HPDE6-E6E7 (cell line): Measurements from ENCODE around the gene PNPLA2.

Experiments used
- DNase-seq: peaks from one replicate; pipeline ENCODE4 v3.0.0; 2011; ENCODE audit warnings: missing footprints; ENCODE audit errors: extremely low spot score

Gene PNPLA2

DNA sequence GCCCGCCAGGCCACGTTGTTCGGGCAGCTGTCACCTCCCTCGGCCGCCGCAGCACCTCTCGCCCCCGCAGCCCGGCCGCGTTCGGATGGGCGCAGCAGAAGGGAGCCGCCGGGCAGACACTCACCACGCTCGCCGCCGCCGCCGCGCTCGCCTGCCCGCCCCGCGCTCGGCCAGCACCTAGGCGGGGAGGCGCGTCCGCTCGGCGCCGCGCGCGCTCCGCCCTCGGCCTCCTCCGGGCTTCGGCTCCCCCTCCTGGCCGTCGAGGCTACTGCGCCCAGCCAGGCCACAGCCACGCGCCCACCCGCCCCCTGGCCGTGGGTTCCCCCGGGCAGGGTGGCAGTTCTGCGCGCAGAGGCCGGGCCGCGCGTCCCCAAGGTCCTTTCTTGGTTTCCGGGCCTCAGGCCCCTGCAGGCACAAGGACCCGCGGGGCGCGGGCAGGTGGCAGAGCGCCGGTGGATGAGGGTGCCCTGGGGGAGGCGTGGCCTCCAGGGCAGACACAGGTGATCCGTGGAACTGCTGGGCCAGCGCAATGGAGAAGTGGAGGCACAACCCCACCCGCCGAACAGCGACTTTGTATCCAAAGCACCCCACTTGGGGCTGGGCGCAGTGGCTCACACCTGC is 20.5 kb upstream of the PNPLA2 start, which contains the start of gene SLC25A22:
SLC25A22 (minus strand) TSS at position 189 of the 621 bp plus-strand sequence. CDS start 3,275 bp downstream, outside the sequence.
- peak; percentile 74 for DNase-seq

DNA sequence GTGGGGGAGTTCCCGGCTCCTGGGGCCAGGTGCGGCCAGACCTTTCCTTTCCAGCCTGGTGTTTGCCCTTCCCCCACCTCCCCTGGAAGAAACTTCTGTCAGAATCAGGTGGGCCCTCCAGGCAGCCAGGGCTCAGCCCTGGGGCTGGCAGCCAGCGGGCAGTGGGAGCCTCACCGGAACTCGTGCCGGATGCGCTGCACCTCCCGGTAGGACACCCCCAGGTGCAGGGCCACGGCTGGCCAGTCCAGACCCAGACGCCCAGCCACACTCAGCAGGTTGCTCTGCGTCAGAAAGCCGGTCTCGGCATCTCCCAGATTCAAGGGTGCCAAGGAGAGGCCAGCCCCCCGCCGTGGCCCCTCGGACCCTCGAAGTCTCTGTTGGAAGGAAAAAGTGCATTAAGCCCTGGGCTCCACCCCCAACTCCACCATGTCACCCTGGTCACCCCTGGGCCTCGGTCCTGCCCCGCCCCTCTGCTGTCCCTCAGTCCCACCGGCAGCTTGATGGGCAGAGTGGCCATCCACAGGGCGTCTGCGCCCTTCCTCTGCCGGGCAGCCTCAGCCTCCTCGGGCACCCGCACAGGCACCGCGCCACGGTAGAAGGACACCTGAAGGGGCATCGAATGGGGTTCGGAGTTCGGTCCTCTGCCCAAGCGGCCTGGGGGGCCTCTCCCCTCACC is 18.9 kb upstream of the PNPLA2 start:
- DNase-seq: no peak

DNA sequence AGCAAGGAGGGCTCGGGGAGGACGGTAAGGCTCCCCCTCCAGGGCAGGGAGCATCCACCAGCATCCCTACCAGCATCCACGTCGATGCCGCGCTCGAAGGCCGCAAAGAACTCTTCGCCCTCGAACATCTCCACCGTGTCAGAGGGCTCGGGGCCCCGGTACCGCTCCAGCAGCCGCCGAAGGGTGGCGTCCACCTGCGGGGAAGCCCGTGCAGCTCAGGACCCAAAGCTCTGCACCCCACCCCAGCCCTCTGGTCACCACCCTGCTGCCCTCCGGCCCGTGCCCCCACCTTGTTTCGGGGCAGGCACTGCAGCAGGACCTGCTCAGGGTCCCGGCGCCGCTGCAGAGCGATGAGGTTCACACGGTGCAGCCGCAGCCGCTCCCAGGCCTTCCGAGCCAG is 18.2 kb upstream of the PNPLA2 start:
- DNase-seq: no peak

DNA sequence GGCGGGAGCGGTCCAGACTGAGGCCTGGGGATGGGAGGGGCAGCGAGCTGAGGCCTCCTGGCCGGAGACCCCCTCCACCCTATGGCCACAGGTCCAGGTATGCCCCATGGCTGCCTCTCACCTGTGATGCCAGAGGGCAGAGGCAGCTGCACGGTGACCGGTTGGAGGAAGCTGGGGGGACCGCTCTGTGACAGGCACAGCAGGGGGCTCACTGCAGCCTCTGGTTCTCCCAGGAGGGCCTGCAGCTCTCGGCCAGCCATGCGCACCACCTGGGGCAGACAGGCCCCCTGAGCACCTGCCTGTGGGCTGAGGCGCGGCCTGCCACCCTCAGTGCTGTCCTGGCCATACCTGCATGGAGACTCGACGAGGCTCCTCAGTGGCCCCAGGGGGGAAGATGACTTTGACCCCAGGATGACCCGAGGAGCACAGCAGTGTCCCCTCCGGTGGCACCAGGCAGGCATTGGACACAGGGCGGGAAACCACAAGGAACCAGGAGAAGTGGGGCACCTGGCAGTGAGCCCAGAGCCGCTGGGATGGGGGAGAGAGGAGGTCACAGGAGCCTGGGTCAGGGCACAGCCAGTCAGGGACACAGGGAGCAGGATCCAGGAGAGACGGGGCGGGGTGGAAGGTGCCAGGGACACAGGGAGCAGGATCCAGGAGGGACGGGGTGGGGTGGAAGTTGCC is 17.5 kb upstream of the PNPLA2 start:
- no peak for DNase-seq

DNA sequence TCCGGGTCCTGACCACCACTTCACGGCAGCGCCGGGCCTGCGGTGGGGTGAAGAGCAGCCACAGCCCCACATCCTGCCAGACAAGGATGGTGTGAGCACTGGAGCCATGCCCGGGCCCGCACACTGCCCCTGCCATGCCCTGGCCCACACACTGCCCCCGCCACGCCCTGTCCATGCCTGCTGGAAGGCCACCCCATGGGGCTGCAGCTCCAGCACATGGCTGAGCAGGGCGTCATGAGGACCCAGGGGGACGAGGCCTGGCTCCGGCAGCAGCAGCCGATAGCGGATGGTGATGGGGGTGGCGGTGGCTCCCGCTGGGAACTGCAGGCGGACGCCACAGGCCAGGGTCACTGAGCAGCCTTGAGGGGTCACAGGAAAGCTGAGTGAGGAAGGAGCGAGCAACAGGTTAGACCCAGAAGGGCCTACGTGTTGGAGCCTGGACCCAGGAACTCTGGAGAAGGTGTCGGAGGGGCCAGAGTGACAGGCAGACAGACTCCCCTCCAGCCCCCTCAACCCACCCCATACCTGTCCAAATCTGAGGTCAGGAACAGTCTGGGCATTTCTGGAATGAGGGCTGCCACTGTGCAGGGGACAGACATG is 16.6 kb upstream of the PNPLA2 start:
- DNase-seq: no peak

DNA sequence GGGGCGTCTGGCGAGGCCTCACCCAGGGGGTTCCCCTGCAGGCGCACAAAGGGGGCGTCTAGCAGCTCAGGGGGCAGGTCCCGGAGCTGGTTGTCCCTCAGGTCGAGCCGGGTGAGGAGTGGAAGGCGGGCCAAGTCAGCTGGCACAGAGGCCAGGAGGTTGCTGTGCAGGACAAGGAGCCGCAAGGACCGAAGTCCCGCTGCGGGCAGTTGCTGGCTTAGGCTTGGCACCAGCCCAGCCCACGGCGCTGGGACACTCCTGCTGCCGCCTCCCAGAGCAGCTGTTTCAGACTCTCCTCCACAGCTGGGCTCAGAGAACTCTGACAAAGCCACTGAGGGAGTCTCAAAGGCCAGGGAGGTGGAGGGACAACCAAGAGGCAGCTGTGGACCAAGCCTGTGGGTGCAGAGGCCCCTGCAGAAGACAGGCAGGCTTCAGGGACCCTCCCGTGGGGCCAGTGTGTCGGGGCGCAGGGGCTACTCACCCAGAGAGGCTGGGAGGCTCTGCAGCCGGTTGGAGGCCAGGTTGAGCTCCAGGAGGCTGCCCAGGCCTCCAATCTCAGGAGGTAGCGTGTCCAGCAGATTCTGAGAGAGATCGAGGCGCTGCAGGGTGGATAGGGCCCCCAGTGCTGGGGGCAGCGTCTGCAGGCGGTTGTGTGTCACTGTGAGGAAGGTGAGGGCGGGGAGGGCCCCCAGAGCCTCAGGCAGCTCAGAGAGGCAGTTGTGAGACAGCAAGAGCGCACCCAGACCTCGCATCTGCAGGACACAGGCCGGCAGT is 15.8 kb upstream of the PNPLA2 start:
- DNase-seq: no peak

DNA sequence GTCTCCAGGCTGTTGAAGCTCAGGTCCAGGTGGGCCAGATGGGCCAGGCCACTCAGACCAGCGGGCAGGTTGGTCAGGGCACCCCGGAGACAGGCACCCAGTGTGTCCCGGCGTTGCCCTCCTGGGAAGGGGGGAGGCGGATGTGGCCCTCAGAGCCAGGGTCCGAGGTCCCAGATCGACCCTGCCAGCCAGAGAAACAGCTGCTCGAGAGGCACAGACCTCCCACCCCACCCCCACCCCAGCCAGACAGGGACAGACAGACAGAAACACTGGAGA is 15.3 kb upstream of the PNPLA2 start:
- DNase-seq: no peak

DNA sequence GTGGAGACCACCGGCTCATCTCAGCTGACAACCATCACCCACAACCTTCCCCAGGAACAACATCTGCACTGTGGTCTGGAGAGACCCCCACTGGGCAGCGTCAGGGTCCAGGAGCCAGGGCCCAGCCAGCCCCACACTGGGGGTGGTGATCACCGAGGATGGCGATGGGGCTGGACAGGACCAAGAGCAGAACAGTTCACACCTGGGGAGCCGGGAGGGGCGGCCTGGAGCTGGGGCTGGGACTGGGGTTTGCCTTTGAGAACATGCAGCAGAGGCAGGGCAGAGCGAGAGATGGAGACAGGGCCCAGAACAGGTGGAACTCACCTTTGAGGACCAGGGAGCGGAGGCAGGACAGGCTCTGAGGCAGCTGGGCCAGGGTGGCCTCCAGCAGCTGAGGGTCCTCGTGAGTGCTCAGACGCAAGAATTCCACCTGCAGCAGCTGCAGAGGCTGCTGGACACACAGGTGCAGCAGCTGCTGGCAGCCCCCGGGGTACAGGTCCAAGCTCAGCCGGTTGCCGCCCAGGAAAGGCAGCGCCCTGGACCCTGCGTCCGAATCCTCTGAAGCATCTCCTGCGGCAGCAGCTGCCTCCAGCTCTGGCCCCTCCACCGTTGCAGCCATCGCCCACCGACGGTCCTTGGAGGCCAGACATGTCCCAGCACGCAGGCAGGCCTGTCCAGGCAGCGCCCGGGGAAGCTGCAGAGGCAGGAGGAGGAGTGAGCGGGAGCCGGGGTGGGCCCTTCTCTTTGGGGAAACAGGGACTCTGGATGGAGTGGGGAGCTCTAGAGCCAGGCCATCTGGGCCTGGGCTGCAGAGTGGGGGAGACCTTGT is 14.7 kb upstream of the PNPLA2 start:
- no peak for DNase-seq

DNA sequence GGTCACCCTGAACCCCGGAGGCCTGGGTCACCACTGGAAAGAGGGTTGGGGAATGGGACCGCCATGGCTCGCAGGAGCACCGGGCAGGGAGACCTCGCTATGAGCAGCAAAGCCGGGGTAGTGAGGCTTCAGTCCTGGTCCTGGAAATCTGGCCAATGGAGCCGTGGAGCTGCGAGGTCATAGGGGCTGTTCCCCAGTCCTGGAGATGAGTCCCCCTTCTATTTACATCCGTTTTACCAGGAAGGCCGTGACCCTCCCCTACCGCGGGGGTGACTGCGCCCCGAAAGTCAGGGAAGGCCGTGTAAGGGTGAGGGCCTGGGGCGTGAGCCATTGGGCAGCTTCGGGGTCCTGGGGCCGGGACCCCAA is 14.1 kb upstream of the PNPLA2 start:
- DNase-seq: no peak

DNA sequence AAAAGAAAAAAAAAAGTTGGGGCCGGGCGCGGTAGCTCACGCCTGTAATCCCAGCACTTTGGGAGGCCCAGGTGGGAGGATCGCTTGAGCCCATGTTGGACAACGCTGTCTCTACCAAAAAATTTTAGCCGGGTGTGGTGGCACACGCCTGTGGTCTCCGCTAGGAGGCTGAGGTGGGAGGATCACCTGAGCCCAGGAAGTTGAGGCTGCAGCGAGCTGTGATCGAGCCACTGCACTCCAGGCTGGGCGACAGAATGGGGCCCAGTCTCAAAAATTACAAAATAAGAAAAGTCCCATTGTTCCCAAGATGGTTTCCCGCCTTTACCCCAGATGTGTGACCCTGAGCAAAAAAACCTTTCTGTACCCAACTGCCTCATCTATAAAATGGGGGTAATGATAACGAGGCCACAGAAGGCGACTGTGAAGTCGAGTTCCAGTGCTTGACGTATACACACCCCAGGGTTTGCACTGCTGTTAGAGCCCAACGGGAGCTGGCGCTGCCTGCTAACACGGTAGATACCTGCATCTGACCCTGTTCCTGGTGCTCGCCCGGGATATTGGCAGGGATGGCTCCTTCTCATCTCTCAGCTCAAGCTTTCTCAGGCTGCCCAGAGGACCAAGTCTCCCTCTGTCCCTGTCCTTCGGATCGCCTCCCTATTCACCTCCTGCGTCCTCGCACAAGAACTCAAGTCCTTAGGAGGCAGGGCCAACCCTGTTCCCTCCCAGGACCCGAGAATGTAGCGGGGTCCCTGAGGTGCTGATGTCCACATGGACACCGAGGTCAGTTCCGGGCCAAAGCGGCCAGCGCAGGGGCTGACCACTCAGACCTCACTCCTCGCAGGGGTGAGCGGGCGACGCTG is 10.1 kb upstream of the PNPLA2 start:
- no peak for DNase-seq

DNA sequence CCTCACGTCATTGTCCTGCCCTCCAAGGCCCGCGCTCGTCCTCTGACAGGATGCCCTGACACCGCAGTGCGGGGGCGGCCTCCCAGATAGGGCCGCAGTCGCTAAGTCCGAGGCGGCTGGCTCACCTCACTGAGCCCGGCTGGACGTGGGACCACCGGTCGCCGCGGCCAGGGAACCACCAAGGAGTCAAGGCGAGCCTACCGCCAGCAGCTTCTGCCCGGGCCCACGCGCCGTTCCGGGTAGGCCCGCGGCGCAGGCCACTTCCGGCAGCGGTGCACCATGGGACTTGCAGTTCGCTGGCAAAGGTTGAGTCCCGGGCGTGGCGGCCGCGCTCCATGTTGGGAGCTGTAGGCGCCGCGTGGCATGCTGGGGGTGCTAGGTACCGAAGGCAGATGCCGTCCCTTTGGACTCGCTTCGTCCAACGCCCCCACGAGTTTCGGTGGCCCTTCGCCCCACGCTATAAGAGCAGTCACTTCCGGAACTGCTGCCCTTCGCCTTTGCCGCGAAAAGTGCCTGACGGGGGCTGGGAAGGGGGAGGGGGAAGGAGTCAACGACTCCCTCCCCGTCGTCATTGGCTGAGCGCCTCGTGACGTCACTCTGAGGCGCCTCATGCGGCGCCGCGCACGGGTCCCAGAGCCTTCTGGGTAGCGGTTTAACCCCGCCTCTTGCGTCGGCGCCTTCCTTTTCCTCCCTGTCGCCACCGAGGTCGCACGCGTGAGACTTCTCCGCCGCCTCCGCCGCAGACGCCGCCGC is 9.3 kb upstream of the PNPLA2 start, which contains the start of gene RPLP2:
RPLP2 (plus strand) TSS at position 681 of the 753 bp plus-strand sequence. CDS start 268 bp downstream, outside the sequence.
- DNase-seq: peak; percentile 87

DNA sequence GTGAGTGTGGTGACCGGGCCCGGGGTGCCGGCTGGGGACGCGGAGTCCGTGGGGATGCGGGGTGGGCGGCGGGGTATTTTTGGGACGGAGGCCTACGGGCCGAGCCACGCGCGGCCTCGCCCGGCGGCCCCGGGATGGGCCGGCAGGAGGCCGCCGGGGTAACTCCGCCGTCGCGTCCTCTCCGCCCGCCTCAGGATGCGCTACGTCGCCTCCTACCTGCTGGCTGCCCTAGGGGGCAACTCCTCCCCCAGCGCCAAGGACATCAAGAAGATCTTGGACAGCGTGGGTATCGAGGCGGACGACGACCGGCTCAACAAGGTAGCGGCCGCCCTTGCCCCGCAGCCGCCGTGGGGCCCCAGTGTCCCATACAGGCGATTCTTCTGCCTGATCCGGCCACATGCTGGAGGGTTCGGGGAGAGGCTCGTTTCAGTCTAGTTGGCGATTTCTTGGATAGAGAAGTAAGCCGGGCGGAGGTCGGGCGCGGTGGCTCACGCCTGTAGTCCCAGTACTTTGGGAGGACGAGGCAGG is 8.6 kb upstream of the PNPLA2 start:
- DNase-seq: no peak

DNA sequence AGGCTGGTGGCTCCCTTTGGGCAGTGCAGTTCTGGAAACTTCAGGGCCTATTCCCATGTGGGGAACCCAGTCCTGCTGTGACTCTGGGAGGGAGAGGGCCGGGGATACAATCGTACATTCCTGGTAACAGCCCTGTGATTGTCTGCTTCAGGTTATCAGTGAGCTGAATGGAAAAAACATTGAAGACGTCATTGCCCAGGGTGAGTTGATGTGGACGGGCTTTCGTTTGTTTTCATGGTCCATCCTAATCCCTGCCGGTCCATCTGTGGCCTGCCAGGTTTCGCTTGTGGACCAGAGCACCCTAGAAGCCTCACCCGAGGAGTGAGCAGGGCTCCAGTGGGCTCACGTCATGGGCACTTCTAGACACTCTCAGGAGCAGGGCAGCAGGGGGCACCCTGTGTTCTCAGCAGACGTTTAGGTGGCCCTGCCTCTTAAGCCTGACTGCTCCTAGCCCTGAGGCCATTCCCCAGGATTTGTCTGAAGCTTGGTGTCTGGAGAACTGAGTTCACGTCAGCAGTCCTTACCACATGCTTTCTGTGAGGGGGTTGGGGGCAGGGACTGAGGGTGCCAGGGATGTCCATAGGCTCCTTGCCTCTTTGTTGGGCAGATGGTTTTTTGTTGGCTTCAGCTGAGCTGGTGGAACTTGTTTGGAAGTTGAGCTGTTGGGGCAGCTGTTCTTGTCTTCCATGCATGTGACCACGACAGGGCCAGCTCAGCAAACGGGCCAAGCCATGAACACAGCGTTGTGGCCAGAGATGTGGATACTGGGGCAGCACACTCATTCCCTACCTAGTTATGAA is 7.1 kb upstream of the PNPLA2 start:
- no peak for DNase-seq

DNA sequence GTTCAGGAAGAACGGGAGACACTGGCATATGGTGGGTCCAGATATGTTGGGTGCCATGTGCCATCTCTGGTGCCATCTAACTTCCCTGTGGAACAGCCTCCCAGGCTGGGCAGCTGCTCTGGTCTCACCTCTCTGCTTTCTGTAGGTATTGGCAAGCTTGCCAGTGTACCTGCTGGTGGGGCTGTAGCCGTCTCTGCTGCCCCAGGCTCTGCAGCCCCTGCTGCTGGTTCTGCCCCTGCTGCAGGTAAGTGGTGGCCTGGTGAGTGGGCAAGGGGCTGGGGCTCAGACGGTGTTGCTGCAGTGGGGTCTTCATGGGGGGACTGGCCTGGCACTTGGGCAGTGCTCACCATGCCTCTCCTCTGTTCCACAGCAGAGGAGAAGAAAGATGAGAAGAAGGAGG is 6.3 kb upstream of the PNPLA2 start:
- DNase-seq: no peak

DNA sequence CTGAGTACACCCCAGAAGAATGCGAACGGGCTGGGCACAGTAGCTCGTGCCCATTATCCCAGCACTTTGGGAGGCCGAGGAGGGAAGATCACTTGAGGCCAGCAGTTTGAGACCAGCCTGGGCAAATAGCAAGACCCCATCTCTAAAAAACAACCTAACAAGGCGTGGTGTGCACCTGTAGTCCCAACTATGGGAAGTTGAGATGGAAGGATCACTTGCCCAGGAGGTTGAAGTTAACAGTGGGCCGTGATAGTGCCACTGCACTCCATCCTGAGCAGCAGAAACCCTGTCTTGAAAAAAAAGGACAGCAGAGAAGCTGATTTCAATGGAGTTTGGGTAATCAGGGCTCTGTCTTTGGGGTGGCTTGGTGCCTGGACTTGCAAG is 5.7 kb upstream of the PNPLA2 start:
- no peak for DNase-seq

DNA sequence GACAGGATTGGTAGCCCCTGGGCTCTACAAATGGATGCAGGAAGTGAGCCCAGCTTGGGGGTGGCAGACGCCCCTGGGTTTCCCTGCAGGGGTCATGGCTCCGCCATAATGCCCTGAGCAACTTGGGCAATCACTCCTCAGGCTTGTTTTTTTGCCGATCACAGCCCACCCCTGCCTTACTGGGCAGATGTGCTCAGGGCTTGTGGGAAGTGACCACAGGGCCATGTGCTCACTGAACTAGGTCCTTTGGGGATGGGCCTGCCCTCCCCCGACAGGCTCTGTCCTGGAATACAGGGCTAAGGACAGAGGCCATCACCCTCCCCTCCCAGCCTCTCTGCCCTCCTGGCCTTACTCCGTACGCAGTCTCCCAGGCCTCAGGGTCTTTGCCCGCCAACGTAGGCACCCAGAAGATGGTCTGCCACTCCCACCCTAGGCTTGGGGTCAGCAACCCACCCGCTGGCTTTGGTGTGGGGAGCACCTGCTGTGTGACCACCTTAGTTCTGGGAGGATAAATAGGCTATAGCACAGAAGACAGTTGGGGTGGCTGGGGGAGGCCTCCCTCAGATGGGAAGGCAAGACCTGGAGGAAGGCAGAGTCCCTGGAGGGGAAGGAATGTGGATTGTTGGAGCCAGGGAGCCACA is 5.1 kb upstream of the PNPLA2 start:
- no peak for DNase-seq

DNA sequence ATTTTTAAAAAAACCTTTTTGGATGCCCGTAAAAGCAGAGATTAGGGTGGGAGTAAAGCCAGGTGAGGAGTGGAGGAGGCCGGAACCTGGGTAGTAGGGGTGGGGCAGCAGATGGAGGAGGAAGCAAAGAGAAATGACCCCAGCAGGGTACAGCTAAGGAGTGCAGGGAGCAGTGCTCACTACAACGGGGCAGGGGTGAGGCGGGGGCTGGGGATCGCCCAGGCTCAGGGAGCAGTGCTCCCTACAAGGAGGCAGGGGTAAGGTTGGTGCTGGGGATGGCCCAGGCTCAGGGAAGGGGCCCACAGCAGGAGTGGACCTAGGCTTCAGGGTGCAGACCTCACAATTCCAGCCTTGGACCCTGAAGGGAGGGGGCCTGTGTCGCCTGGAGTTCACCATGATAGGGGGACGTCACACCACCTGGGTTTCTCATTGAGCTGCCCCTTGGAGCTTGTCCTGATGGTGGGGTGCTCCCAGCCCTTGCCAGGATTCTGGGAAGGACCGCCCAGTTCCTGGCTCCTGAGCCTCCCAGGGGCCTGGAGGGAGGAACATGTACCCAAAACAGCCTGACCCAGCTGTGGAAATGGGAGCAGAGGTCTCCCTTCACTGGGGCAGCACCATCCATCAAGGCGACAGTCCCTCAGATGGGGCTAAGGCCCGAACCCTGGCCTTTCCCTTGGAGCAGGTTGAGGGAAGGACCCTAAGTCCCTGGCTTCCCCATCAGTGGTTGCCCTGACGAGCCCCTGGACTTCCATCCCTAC is 2.9 kb upstream of the PNPLA2 start:
- DNase-seq: no peak
